ENCODE results near the gene GPRASP1.
"Not testable (repeated sequence)": the region's sequence is repeated elsewhere in the genome, so short reads cannot be mapped to it uniquely, and the experiment has no call there.

DNA sequence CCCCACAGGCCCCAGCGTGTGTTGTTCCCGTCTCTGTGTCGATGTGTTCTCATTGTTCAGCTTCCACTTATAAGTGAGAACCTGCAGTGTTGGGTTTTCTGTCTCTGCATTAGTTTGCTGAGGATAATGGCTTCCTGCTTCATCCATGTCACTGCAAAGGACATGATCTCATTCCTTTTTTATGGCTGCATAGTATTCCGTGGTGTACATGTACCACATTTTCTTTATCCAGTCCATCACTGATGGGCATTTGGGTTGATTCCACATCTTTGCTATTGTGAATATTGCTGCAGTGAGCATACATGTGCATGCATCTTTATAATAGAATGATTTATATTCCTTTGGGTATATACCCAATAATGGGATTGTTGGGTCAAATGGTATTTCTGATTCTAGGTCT, 12.5 kb downstream of the GPRASP1 start:
- not testable (repeated sequence) for TF ChIP-seq POLR2A (IDR thresholded peaks at IDR 0.05)
- TF ChIP-seq, protein P1, sequence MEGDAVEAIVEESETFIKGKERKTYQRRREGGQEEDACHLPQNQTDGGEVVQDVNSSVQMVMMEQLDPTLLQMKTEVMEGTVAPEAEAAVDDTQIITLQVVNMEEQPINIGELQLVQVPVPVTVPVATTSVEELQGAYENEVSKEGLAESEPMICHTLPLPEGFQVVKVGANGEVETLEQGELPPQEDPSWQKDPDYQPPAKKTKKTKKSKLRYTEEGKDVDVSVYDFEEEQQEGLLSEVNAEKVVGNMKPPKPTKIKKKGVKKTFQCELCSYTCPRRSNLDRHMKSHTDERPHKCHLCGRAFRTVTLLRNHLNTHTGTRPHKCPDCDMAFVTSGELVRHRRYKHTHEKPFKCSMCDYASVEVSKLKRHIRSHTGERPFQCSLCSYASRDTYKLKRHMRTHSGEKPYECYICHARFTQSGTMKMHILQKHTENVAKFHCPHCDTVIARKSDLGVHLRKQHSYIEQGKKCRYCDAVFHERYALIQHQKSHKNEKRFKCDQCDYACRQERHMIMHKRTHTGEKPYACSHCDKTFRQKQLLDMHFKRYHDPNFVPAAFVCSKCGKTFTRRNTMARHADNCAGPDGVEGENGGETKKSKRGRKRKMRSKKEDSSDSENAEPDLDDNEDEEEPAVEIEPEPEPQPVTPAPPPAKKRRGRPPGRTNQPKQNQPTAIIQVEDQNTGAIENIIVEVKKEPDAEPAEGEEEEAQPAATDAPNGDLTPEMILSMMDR (IDR thresholded peaks at IDR 0.05) = not testable (repeated sequence)

All from ovary (tissue), 3 donors.